GM21528 (cell line): ENCODE results near the gene HIGD1C.
"Not testable (repeated sequence)": the region's sequence is repeated elsewhere in the genome, so short reads cannot be mapped to it uniquely, and the experiment has no call there.

Experiments used
- ATAC-seq: cut with Tn5 transposase; IDR thresholded peaks from one replicate; pipeline ENCODE4 v1.9.1; 2021; ENCODE audit warnings: mild to moderate bottlenecking, moderate library complexity; ENCODE audit not compliant: unreplicated experiment, low FRiP score

Gene HIGD1C

GRCh38 chr12:50952510-50952909 lies at the start of gene HIGD1C:
Gene HIGD1C, plus strand, starts transcription at chr12:50952544. Its CDS starts 1,455 bp downstream, at chr12:50953999.
- ATAC-seq: no peak

- ATAC-seq: not testable (repeated sequence)
Observed at GRCh38 chr12:50908479-50908878, 43.9 kb upstream of the HIGD1C start.

GRCh38 chr12:50912361-50912760 lies 40.0 kb upstream of the HIGD1C start:
- not testable (repeated sequence) for ATAC-seq

GRCh38 chr12:50913224-50913623 lies 39.1 kb upstream of the HIGD1C start:
- no peak for ATAC-seq

GRCh38 chr12:50914872-50915484 lies 37.4 kb upstream of the HIGD1C start:
- no peak for ATAC-seq

GRCh38 chr12:50916292-50916691 lies 36.1 kb upstream of the HIGD1C start:
- ATAC-seq: no peak

- no peak for ATAC-seq
Observed at GRCh38 chr12:50918584-50919316, 33.6 kb upstream of the HIGD1C start.

GRCh38 chr12:50922820-50923219 lies 29.5 kb upstream of the HIGD1C start:
- no peak for ATAC-seq

GRCh38 chr12:50923361-50924130 lies 28.8 kb upstream of the HIGD1C start:
- ATAC-seq: no peak

GRCh38 chr12:50924131-50924438 lies 28.3 kb upstream of the HIGD1C start:
- ATAC-seq: no peak

- ATAC-seq: peak; percentile 84
Observed at GRCh38 chr12:50924439-50925341, 27.7 kb upstream of the HIGD1C start.

- ATAC-seq: no peak
Observed at GRCh38 chr12:50925342-50925651, 27.0 kb upstream of the HIGD1C start.

- no peak for ATAC-seq
Observed at GRCh38 chr12:50925920-50926319, 26.4 kb upstream of the HIGD1C start.

- no peak for ATAC-seq
Observed at GRCh38 chr12:50926415-50926814, 25.9 kb upstream of the HIGD1C start.

- ATAC-seq: not testable (repeated sequence)
Observed at GRCh38 chr12:50926932-50927331, 25.4 kb upstream of the HIGD1C start.

- ATAC-seq: no peak
Observed at GRCh38 chr12:50927356-50927755, 25.0 kb upstream of the HIGD1C start.

- ATAC-seq: no peak
Observed at GRCh38 chr12:50927766-50928224, 24.5 kb upstream of the HIGD1C start.

- no peak for ATAC-seq
Observed at GRCh38 chr12:50928392-50928791, 24.0 kb upstream of the HIGD1C start.

GRCh38 chr12:50929831-50930230 lies 22.5 kb upstream of the HIGD1C start:
- no peak for ATAC-seq

GRCh38 chr12:50930477-50930876 lies 21.9 kb upstream of the HIGD1C start:
- ATAC-seq: not testable (repeated sequence)
